Skeletal muscle satellite cell (primary cell): ENCODE data around the gene IL1A.
A peak's percentile ranks its signal among the peaks of the same experiment; 100 is the strongest.

Experiments
- H3K27me3 ChIP-seq: 2 replicates; pipeline ENCODE4 v1.7.0; 2013; ENCODE audit warnings: low read length; ENCODE audit not compliant: control insufficient read depth, insufficient read depth
- H3K36me3 ChIP-seq: 2 replicates; pipeline ENCODE4 v1.7.0; 2013; ENCODE audit warnings: mild to moderate bottlenecking, control low read depth, low read length; ENCODE audit not compliant: insufficient read depth
- H3K4me1 ChIP-seq: 2 replicates; pipeline ENCODE4 v1.7.0; 2013; ENCODE audit warnings: low read length; ENCODE audit not compliant: control insufficient read depth, insufficient read depth
- H3K4me2 ChIP-seq: 2 replicates; pipeline ENCODE4 v1.7.0; 2013; ENCODE audit warnings: mild to moderate bottlenecking, low read length
- H3K4me3 ChIP-seq: 2 replicates; pipeline ENCODE4 v1.7.0; 2013; ENCODE audit warnings: low read length
- H3K9ac ChIP-seq: 2 replicates; pipeline ENCODE4 v1.7.0; 2013; ENCODE audit warnings: mild to moderate bottlenecking, low read depth, low read length, moderate library complexity
- H3K9me3 ChIP-seq: replicated peaks from 2 replicates; pipeline ENCODE4 v1.7.0; 2013; ENCODE audit warnings: mild to moderate bottlenecking, control low read depth, low read length

The IL1A gene

DNA sequence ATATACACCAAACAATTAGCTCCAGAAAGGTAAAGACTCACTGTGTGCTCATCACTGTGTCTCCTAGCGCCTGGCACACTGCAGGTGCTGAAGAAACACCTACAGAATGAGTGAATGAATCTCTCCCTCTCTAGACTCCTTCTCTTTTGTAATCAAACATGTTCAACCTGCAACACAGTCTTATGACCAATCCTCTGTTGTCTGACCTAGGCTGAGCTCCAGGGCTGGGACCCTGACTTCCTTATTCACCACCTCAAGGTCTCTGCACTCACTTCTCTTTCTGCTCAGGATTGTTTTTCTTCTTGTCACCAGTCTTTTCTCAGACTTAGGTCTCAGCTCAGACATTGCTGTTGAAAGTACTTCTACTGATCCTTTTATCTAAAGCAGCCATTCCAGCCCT is 29.7 kb downstream of the IL1A start:
- Histone ChIP-seq H3K4me3 (no peak overlapping the region), H3K27me3 (no peaks in the 10 kb centered on the region), H3K4me2 (no peak overlapping the region), H3K9ac (no peak overlapping the region), H3K4me1 (no peaks in the 10 kb centered on the region), H3K36me3 (peaks cover 34% of the 10 kb centered on the region), H3K9me3 (no peaks in the 10 kb centered on the region)

DNA sequence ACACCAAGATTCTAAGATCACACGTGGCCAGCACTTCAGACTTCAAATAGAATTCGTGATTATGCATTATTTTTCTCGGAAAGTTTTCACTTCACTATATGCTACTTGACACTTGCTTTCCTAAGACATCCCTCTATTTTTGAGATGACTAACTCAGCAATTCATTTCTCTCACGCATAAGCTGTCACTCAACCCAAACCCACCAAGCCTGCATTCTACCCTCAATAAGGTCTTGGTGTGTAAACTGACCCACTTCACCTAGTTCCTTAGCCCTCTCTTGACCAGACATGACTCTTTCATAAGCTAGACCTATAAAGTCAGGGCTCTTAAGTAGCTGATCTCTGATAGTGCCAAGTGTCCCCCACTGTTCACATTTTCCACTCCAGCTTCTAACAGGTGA is 31.6 kb downstream of the IL1A start:
- H3K4me1 ChIP-seq: no peaks in the 10 kb centered on the region
- H3K4me2 ChIP-seq: no peak overlapping the region
- no peak overlapping the region for H3K9ac ChIP-seq
- no peaks in the 10 kb centered on the region for H3K9me3 ChIP-seq
- H3K27me3 ChIP-seq: no peaks in the 10 kb centered on the region
- no peak overlapping the region for H3K4me3 ChIP-seq
- peaks cover 34% of the 10 kb centered on the region for H3K36me3 ChIP-seq

DNA sequence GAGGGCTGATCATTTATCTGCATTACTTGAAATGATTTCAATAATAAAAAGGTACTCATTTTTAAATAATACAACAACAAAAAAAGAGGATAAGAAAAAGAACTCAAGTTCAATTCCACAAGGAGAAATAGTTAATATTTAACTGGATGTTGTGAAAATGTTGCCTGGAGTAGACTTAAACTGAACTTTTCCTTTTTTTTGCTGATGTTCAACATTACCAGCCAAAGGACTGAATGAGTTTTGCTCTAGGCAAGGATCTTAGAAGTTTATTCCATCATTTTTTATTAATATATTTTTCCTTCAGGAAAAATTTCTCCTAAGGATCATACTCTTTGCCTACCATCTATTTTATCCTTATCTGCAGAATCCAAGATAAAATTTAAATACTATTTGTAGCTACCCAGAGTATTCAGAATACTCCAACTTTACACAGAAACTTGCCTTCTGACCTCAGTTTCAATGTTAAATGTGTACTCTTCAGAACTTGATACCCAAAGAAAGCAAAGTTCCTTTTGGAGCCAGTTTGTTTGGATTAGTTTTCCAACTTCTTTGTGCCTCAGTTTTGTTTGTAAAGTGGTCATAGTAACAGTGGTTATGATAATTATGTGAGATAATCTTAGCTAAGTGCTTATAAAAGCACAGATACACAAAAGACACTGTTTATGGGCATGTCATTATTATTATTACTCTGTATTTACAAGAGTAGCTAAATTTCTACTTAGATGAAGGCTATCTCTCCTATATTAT is 32.7 kb downstream of the IL1A start:
- H3K36me3 ChIP-seq: peaks cover 30% of the 10 kb centered on the region
- H3K4me3 ChIP-seq: no peak overlapping the region

DNA sequence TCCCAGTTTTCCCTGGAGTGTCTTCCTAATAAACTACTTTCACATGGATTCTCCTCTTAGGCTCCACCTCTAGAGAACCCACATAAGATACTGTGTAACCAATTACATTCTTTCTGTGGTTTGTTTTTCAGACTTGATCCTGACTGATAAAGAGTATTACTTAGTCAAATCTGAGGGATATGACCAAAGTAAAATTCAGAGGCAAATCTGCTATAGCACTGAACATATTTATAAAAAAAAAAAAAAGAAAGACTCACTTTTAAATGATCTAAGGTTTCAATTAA is 33.8 kb downstream of the IL1A start:
- Histone ChIP-seq H3K36me3 (peaks cover 20% of the 10 kb centered on the region), H3K4me2 (no peak overlapping the region), H3K9ac (no peak overlapping the region)

More for the DNA sequence above, 32.7 kb downstream of the IL1A start:
- Histone ChIP-seq H3K27me3 (no peaks in the 10 kb centered on the region), H3K9ac (no peak overlapping the region), H3K4me2 (no peak overlapping the region), H3K4me1 (no peaks in the 10 kb centered on the region), H3K9me3 (no peaks in the 10 kb centered on the region)

DNA sequence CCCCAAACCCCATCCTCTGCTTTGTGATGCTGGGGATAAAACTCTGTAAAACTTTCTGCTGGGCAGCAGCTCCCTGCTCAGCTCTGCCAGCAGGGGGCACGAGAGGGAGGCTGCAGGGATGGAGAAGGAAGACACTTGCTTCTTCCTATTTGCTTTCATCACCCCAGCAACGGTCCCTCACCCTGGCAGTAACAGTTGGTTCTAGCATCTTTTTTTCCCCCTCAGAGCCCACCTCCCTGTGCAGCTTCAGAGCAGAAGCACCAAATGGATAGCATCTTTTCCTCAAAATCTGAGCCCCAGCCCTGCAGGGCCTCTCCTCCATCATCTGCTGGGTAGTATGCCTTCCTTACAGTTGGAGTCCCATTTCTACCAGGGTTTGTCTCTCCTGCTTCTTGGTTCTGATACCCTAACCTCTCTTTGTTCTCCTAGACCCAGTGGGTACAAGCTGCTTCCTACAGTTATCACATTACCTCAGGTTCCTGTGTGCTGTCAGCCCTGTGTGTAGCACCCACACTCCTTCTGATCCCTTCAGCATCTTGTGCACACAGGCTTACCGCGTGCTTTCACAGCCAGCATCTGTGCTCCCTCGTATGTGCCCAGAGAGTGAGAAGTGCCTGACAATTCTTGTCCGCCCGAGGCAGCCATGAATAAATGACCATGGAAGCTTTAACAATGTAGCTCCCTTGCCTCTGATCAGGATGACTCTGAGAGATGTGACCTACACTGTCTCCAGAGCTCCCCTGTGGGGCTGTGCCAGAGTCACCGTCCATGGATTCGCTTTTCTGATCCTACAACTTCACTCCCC is 34.3 kb downstream of the IL1A start:
- Histone ChIP-seq H3K27me3 (no peaks in the 10 kb centered on the region), H3K4me3 (no peak overlapping the region), H3K4me2 (no peak overlapping the region), H3K4me1 (no peaks in the 10 kb centered on the region), H3K9me3 (no peaks in the 10 kb centered on the region), H3K9ac (no peak overlapping the region), H3K36me3 (peaks cover 17% of the 10 kb centered on the region)

More for the DNA sequence above, 33.8 kb downstream of the IL1A start:
- Histone ChIP-seq H3K27me3 (no peaks in the 10 kb centered on the region), H3K9me3 (no peaks in the 10 kb centered on the region), H3K4me3 (no peak overlapping the region), H3K4me1 (no peaks in the 10 kb centered on the region)

DNA sequence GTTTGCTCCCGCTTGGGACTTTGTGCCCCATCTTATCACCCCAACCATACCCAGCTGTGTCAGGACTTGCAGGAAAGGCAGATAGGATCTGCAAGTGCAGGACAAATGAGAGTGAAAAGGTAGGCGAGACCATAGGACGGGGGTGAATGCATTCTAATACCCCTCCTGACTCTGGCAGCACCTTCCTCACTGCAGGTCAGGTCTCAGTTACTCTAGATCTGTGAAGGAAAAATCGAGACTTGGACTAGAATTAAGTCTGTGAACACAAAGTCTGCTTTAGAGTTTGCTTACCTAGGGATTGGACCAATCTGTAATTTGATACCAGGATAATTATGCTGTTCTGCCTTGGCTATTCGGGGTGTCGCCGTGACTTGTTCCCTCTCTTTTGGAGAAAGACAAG is 43.8 kb downstream of the IL1A start:
- Histone ChIP-seq H3K9me3 (no peaks in the 10 kb centered on the region), H3K4me3 (no peak overlapping the region), H3K4me1 (peaks cover 16% of the 10 kb centered on the region), H3K9ac (no peak overlapping the region), H3K27me3 (no peaks in the 10 kb centered on the region), H3K36me3 (peaks cover 26% of the 10 kb centered on the region), H3K4me2 (no peak overlapping the region)

DNA sequence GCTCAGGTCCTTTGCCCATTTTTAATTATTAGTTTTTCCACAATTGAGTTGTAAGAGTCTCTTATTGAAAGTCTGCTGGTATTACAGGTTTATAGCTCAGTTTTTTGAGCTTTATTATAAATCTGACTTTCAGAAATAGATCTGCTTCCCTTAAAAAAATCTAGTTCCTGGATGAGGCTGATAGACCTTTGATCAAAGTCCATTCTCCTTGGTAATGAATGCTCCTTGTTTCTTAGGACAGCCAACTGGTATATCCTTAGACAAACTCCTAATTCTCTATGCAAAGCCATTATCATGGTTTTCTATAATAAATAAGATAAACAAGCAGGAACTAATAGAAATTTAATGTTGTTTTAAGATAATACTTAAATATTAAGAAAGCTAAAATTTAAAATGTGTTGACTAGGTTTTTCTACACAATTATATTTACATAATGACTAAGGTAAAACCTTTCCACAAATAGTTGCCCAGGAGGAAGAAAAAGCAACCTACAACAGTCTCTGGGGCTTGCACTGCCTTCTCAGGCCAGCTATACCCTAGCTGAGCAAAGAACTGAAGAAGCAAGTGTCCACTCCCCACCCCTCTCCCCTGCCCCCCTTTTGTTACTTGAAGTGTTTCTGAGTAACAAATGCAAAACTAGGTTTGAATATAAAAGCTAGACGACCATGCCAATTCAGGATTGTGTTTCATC is 46.6 kb downstream of the IL1A start:
- H3K9ac ChIP-seq: no peak overlapping the region
- no peak overlapping the region for H3K4me3 ChIP-seq
- no peaks in the 10 kb centered on the region for H3K27me3 ChIP-seq
- peaks cover 13% of the 10 kb centered on the region for H3K36me3 ChIP-seq
- H3K9me3 ChIP-seq: no peaks in the 10 kb centered on the region
- H3K4me2 ChIP-seq: peak overlapping the region; percentile 29
- H3K4me1 ChIP-seq: peaks cover 16% of the 10 kb centered on the region

DNA sequence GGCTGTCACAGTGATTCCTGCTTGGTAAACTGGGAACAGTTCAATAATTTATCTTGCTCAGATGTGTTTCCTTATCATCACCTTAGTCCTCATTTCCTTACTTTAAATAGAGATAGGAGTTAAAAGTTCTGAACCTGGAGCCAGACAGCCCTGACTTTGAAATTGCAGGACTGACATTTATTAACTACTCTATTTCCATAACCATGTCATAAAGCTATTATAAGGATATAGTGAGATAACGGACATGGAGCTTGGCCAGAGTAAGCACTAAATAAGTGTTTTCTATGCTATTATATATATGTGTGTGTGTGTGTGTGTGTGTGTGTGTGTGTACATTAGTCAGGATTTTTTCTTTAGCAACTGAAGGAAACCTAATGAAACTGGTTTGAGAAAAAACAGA is 50.4 kb downstream of the IL1A start:
- H3K9me3 ChIP-seq: no peaks in the 10 kb centered on the region
- no peaks in the 10 kb centered on the region for H3K27me3 ChIP-seq
- H3K4me1 ChIP-seq: peaks cover 16% of the 10 kb centered on the region
- no peak overlapping the region for H3K4me3 ChIP-seq
- no peak overlapping the region for H3K9ac ChIP-seq
- H3K36me3 ChIP-seq: no peaks in the 10 kb centered on the region
- no peak overlapping the region for H3K4me2 ChIP-seq

DNA sequence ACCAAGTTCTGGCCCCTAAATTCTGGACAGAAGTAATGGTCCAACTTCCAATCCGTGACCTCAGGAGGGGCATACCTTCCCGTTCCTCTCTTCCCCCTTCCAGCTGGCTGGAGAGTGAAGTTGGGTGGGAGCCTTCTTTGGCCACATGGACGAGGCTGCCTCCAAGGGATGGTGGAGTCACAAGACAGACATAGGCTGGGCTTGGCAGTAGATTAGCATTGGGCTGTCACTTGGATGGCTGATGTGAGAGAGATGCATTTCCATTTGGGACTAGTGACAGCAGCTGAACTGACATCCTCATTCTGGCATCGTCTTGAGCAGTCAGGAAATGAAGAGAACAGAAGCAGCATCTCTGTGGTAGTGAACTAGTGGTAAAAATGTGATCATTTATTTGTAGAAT is 50.8 kb downstream of the IL1A start:
- no peaks in the 10 kb centered on the region for H3K9me3 ChIP-seq
- H3K36me3 ChIP-seq: no peaks in the 10 kb centered on the region
- no peak overlapping the region for H3K9ac ChIP-seq
- no peaks in the 10 kb centered on the region for H3K27me3 ChIP-seq
- no peak overlapping the region for H3K4me2 ChIP-seq
- H3K4me1 ChIP-seq: peaks cover 16% of the 10 kb centered on the region
- H3K4me3 ChIP-seq: no peak overlapping the region

DNA sequence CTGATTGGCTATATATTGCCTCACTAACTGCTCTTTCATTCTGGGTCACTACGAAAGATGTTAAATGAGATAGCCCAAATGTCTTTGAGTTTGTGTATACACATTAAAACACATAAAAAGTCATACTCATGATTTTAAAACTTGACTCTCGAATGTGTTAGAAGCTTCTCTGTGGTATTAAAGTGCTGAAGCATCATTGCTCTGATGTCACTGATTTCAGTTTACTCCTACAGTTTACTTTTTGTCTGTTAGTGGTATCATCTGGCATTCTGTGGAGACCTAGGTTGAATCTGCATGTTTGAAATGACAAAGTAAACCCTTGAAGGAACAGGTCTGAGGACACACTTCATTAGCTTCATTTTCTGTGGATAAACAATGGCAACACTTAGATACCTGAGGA is 52.8 kb downstream of the IL1A start:
- H3K4me3 ChIP-seq: no peak overlapping the region
- no peak overlapping the region for H3K4me2 ChIP-seq
- H3K4me1 ChIP-seq: peaks cover 2% of the 10 kb centered on the region
- H3K9ac ChIP-seq: no peak overlapping the region
- H3K27me3 ChIP-seq: no peaks in the 10 kb centered on the region
- no peaks in the 10 kb centered on the region for H3K36me3 ChIP-seq
- H3K9me3 ChIP-seq: no peaks in the 10 kb centered on the region

DNA sequence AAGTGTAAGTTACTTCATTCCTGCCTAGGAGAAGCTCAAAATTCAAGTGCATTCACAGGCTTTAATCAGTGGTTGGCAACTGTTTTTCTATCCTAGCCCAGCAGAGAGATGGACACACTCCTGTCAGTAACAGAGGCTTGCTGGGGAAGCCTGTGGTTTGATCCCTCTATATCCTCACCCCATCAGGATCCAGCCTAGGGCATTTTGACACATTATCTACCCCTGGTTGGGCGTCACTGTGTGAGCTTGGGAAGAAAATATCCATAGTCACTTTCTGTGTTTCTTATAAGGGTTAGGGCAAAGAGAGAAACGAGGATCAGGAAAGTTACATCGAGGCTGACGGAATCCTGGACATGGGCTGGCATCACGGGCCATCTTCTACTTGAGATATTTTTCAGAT is 53.5 kb downstream of the IL1A start:
- H3K9me3 ChIP-seq: no peaks in the 10 kb centered on the region
- peaks cover 3% of the 10 kb centered on the region for H3K4me1 ChIP-seq
- H3K9ac ChIP-seq: no peak overlapping the region
- H3K4me2 ChIP-seq: no peak overlapping the region
- no peaks in the 10 kb centered on the region for H3K27me3 ChIP-seq
- H3K36me3 ChIP-seq: no peaks in the 10 kb centered on the region
- H3K4me3 ChIP-seq: no peak overlapping the region
